PC-9 (cell line): ENCODE results near the gene NPHP4.

ENCODE experiments used
- CTCF ChIP-seq: fragments of 200-600 bp; sonication (generic); conservative IDR thresholded peaks from 2 replicates; pipeline ENCODE4 v1.6.1; 2017; ENCODE audit warnings: mixed run types, antibody characterized with exemption, mild to moderate bottlenecking, moderate library complexity
- EZH2 ChIP-seq: fragments of 200-600 bp; sonication (generic); IDR thresholded peaks from 2 replicates; pipeline ENCODE4 v1.8.0; 2017; ENCODE audit warnings: antibody characterized with exemption, low read depth

DNA sequence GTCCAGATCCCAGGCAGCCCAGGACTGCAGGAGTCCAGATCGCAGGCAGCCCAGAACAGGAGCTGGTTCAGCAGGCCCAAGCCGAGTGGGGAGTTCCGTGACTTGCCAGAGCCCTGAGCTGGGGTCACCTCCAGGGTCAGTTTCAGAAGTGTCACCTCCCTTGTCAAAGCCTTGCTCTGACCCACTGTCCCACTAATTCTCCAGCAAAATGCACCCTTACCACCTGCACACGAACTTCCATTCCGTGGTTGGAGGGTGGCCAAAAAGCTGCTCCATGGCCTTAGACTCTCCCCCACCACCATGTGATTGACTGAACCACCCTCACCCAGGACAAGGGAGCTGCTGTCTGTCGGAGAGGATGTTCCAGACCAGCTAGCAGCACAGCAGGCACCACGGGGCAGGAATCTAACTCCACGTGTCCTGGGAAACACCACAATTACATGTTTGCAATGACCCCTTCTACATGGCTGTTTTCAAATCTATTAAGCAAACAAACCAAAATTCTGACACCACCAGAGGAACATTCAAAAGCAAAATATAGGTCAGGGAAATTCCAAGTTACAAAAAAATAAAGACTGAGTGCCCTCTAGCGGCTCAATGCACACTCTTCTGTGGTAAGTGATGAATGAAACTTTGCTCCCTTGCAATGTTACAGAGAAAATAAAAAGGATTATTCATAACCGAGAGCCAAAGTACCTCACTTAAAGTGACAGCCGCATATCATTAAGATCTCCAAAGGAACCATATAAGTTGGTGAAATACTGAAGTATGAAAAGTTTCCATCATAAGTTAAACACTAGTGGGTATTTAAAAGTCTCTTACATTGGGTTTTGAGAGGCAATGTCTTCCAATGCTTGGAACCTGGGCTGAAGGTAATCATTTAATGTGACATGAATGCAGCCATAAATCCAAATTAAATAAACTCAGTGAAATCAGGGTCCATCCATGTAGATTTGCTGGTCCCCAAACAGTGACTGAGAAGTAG lies 76.3 kb downstream of the NPHP4 start:
- TF ChIP-seq CTCF, result peak; percentile 63
- TF ChIP-seq EZH2, result no peak
